Hippocampal formation (tissue), 2 donors: ENCODE data around the gene RPS17.
A peak's percentile ranks its signal among the peaks of the same experiment; 100 is the strongest.

Experiments used
- DNase-seq, 2 donors: peaks; one replicate each; lab custom pipeline; 2025; lab: John Stamatoyannopoulos, UW

The RPS17 gene

GRCh38 chr15:82540055-82540983 lies at the start of gene RPS17:
Gene RPS17 (minus strand): TSS chr15:82540457. CDS start chr15:82540428, 29 bp downstream.
- no peak for DNase-seq

- no peak for DNase-seq
These were observed 47.5 kb upstream of the RPS17 start for GRCh38 chr15:82587805-82588204.

GRCh38 chr15:82585072-82585471 lies 44.8 kb upstream of the RPS17 start:
- no peak for DNase-seq

GRCh38 chr15:82580713-82581112 lies 40.5 kb upstream of the RPS17 start:
- DNase-seq = no peak

GRCh38 chr15:82575335-82575734 lies 35.1 kb upstream of the RPS17 start:
- DNase-seq = no peak

- DNase-seq = no peak
These were observed 32.7 kb upstream of the RPS17 start for GRCh38 chr15:82572986-82573385.

GRCh38 chr15:82572311-82572710 lies 32.1 kb upstream of the RPS17 start:
- DNase-seq = peak in 1 of 2 donors; percentile 43

- peak; percentile 80 to 82 for DNase-seq
These were observed 31.5 kb upstream of the RPS17 start for GRCh38 chr15:82571722-82572222.

- DNase-seq = peak in 1 of 2 donors; percentile 34
These were observed 30.7 kb upstream of the RPS17 start for GRCh38 chr15:82570721-82571508.

GRCh38 chr15:82569834-82570233 lies 29.6 kb upstream of the RPS17 start:
- DNase-seq = no peak

GRCh38 chr15:82568986-82569385 lies 28.7 kb upstream of the RPS17 start:
- DNase-seq = peak in 1 of 2 donors; percentile 30

- no peak for DNase-seq
These were observed 27.4 kb upstream of the RPS17 start for GRCh38 chr15:82567661-82568060.

GRCh38 chr15:82566690-82567089 lies 26.4 kb upstream of the RPS17 start:
- DNase-seq = no peak

- no peak for DNase-seq
These were observed 18.2 kb upstream of the RPS17 start for GRCh38 chr15:82558502-82558901.

- no peak for DNase-seq
These were observed 16.2 kb upstream of the RPS17 start for GRCh38 chr15:82556315-82557035.

- no peak for DNase-seq
These were observed 14.6 kb upstream of the RPS17 start for GRCh38 chr15:82554849-82555248.

GRCh38 chr15:82554351-82554750 lies 14.1 kb upstream of the RPS17 start:
- no peak for DNase-seq

- DNase-seq = no peak
These were observed 13.6 kb upstream of the RPS17 start for GRCh38 chr15:82553846-82554245.

GRCh38 chr15:82552861-82553260 lies 12.6 kb upstream of the RPS17 start:
- no peak for DNase-seq

GRCh38 chr15:82551646-82552247 lies 11.5 kb upstream of the RPS17 start:
- no peak for DNase-seq

GRCh38 chr15:82549199-82549665 lies 9.0 kb upstream of the RPS17 start:
- DNase-seq = no peak
